SK-N-SH (cell line): ENCODE results near the gene CSNK1G3. TPM values are rescaled to one million over a fixed set of nuclear protein-coding genes. Genes with fewer than 3 reads are reported as not detected.

Source experiments
- CTCF ChIA-PET: fragments of 300-600, 350-600 bp; formaldehyde crosslinking; extraction: SDS; loops from one replicate; lab custom pipeline; 2021; lab: Yijun Ruan, JAX
- POLR2A ChIA-PET: fragments of 350-600 bp; sonication (Branson Sonifier 250); formaldehyde crosslinking; extraction: SDS; loops from one replicate; lab custom pipeline; 2020; ENCODE audit warnings: antibody characterized with exemption, inconsistent platforms; lab: Yijun Ruan, JAX
- DNase-seq: peaks from one replicate; pipeline ENCODE4 v3.0.0; 2012
- H2AFZ ChIP-seq: fragments of 200-600 bp; sonication (generic); 2 replicates; pipeline ENCODE4 v1.8.1; 2016; ENCODE audit warnings: antibody characterized with exemption, mild to moderate bottlenecking, low read depth
- H3F3A ChIP-seq: fragments of 200-600 bp; sonication (generic); replicated peaks from 2 replicates; pipeline ENCODE3; 2016; ENCODE audit warnings: antibody characterized with exemption, mild to moderate bottlenecking; ENCODE audit not compliant: insufficient read depth
- H3K27ac ChIP-seq, 2 experiments: fragments of 200-500 bp in 1 of 2; fragments of 200-600 bp in 1 of 2; sonication (Bioruptor generic) in 1 of 2; sonication (generic), shearing (Covaris generic) in 1 of 2; 2 replicates each; pipeline versions ENCODE4 v1.5.1 to v1.6.1; 2014 to 2016; ENCODE audit warnings: low read depth in 2 of 2, inconsistent platforms in 1 of 2, low read length in 1 of 2, mild to moderate bottlenecking in 1 of 2, mixed read lengths in 1 of 2
- H3K27me3 ChIP-seq: fragments of 200-600 bp; sonication (generic), shearing (Covaris generic); 2 replicates; pipeline ENCODE4 v1.6.1; 2016; ENCODE audit warnings: mixed run types; ENCODE audit not compliant: insufficient read depth
- H3K36me3 ChIP-seq, 2 experiments: fragments of 200-500 bp in 1 of 2; fragments of 200-600 bp in 1 of 2; sonication (Bioruptor generic) in 1 of 2; sonication (generic) in 1 of 2; replicated peaks in 1 of 2; 2 replicates each; pipeline versions ENCODE3 to v1.5.1; 2014 to 2016; ENCODE audit warnings: low read length in 1 of 2, mild to moderate bottlenecking in 1 of 2; ENCODE audit not compliant: insufficient read depth in 2 of 2, control insufficient read depth in 1 of 2
- H3K4me1 ChIP-seq, 2 experiments: fragments of 200-500 bp in 1 of 2; fragments of 200-600 bp in 1 of 2; sonication (Bioruptor generic) in 1 of 2; sonication (generic), shearing (Covaris generic) in 1 of 2; 2 replicates each; pipeline versions ENCODE4 v1.5.1 to v1.6.1; 2014 to 2016; ENCODE audit warnings: low read depth in 1 of 2, low read length in 1 of 2, mixed run types in 1 of 2; ENCODE audit not compliant: insufficient read depth in 2 of 2, control insufficient read depth in 1 of 2
- H3K4me2 ChIP-seq: fragments of 200-600 bp; sonication (generic), shearing (Covaris generic); 2 replicates; pipeline ENCODE4 v1.6.1; 2017; ENCODE audit warnings: mixed run types
- H3K4me3 ChIP-seq, 2 experiments: fragments of 200-500 bp in 1 of 2; fragments of 200-600 bp in 1 of 2; sonication (Bioruptor generic) in 1 of 2; sonication (generic), shearing (Covaris generic) in 1 of 2; 2 replicates each; pipeline versions ENCODE4 v1.5.1 to v1.8.1; 2014 to 2016; ENCODE audit warnings: low read depth in 2 of 2, inconsistent platforms in 1 of 2, low read length in 1 of 2, mild to moderate bottlenecking in 1 of 2, mixed read lengths in 1 of 2, moderate library complexity in 1 of 2
- H3K79me2 ChIP-seq: fragments of 200-600 bp; sonication (generic); 2 replicates; pipeline ENCODE4 v1.8.1; 2017; ENCODE audit warnings: mild to moderate bottlenecking; ENCODE audit not compliant: insufficient read depth
- H3K9ac ChIP-seq: fragments of 200-600 bp; sonication (generic); 2 replicates; pipeline ENCODE4 v1.6.1; 2017; ENCODE audit warnings: mixed run types
- H3K9me2 ChIP-seq: fragments of 200-600 bp; sonication (generic); 2 replicates; pipeline ENCODE4 v1.6.1; 2017; ENCODE audit warnings: mixed run types
- H3K9me3 ChIP-seq: fragments of 200-600 bp; sonication (generic); 2 replicates; pipeline ENCODE4 v1.6.1; 2017; ENCODE audit warnings: mixed run types, mild to moderate bottlenecking, moderate library complexity
- H4K20me1 ChIP-seq: fragments of 200-600 bp; sonication (generic); 2 replicates; pipeline ENCODE4 v1.6.1; 2017; ENCODE audit warnings: mild to moderate bottlenecking, mixed run types; ENCODE audit not compliant: insufficient read depth
- ELF1 ChIP-seq: IDR thresholded peaks from 2 replicates; pipeline ENCODE4 v1.4.0; 2012
- EP300 ChIP-seq, 2 experiments: IDR thresholded peaks; 2 replicates each; pipeline versions ENCODE4 v1.4.0 to v1.6.1; 2012; ENCODE audit warnings: borderline replicate concordance in 1 of 2, low read depth in 1 of 2, low read length in 1 of 2
- FOSL2 ChIP-seq: IDR thresholded peaks from 2 replicates; pipeline ENCODE4 v1.4.0; 2012; ENCODE audit warnings: low read depth, mild to moderate bottlenecking, moderate library complexity, borderline replicate concordance
- FOXJ3 ChIP-seq: sonication (generic); formaldehyde crosslinking; IDR thresholded peaks from 2 replicates; pipeline ENCODE4 v1.5.1; 2020; ENCODE audit warnings: mild to moderate bottlenecking, missing genetic modification reagents
- GATA2 ChIP-seq: sonication (generic); formaldehyde crosslinking; IDR thresholded peaks from 2 replicates; pipeline ENCODE4 v1.5.0; 2020; ENCODE audit warnings: mild to moderate bottlenecking, missing genetic modification reagents
- IRF3 ChIP-seq: fragments of 150-350 bp; IDR thresholded peaks from 2 replicates; pipeline ENCODE4 v1.6.1; 2016; ENCODE audit warnings: mild to moderate bottlenecking, low read depth, low read length
- JUND ChIP-seq: IDR thresholded peaks from 2 replicates; pipeline ENCODE4 v1.4.0; 2012
- MXI1 ChIP-seq: IDR thresholded peaks from 2 replicates; pipeline ENCODE4 v1.6.1; 2012; ENCODE audit warnings: mild to moderate bottlenecking, low read depth, low read length, improper control_type of control experiment
- NFIC ChIP-seq: IDR thresholded peaks from 2 replicates; pipeline ENCODE4 v1.4.0; 2012; ENCODE audit warnings: borderline replicate concordance
- PBX3 ChIP-seq: IDR thresholded peaks from 2 replicates; pipeline ENCODE4; 2012
- RAD21 ChIP-seq: IDR thresholded peaks from 2 replicates; pipeline ENCODE4 v1.6.1; 2012; ENCODE audit warnings: mild to moderate bottlenecking, low read length
- RCOR1 ChIP-seq: fragments of 150-350 bp; IDR thresholded peaks from 2 replicates; pipeline ENCODE4 v1.6.1; 2017; ENCODE audit warnings: antibody characterized with exemption, low read length
- REST ChIP-seq: IDR thresholded peaks from 2 replicates; pipeline ENCODE4 v1.6.1; 2012; ENCODE audit warnings: mild to moderate bottlenecking, low read depth, low read length, moderate library complexity
- RFX5 ChIP-seq: IDR thresholded peaks from 2 replicates; pipeline ENCODE4 v1.6.1; 2012; ENCODE audit warnings: mild to moderate bottlenecking, improper control_type of control experiment, low read length
- RXRA ChIP-seq: IDR thresholded peaks from 2 replicates; pipeline ENCODE4 v1.4.0; 2012; ENCODE audit warnings: low read depth, mild to moderate bottlenecking, borderline replicate concordance
- TAF1 ChIP-seq: IDR thresholded peaks from 2 replicates; pipeline ENCODE4 v1.6.1; 2012; ENCODE audit warnings: low read depth, mild to moderate bottlenecking, low read length, moderate library complexity, borderline replicate concordance
- TEAD4 ChIP-seq: IDR thresholded peaks from 2 replicates; pipeline ENCODE4 v1.4.0; 2012; ENCODE audit warnings: mild to moderate bottlenecking, borderline replicate concordance; ENCODE audit not compliant: insufficient read depth
- USF2 ChIP-seq: fragments of 150-350 bp; IDR thresholded peaks from 2 replicates; pipeline ENCODE4 v1.6.1; 2017; ENCODE audit warnings: antibody characterized with exemption, low read length, low read depth, borderline replicate concordance
- YY1 ChIP-seq: IDR thresholded peaks from 2 replicates; pipeline ENCODE4 v1.4.0; 2012; ENCODE audit warnings: low read depth, mild to moderate bottlenecking
- WGBS: methylation state at CpG from one replicate; pipeline ENCODE4 v1.1.6; 2017; ENCODE audit warnings: low lambda C conversion rate; 5-methylcytosine and 5-hydroxymethylcytosine counted together
- polyA plus RNA-seq, 3 experiments: library from polyadenylated mRNA; depleted of rRNA; stranded (reverse); fragments of >200 nt; gene quantifications; 2 replicates each; pipeline ENCODE4 v1.2.3, GENCODE V29; 2012

CSNK1G3 gene
- polyA plus RNA-seq, 1 of the 3 experiments (the other 2 are of a cell fraction), result 13.1 TPM

GRCh38 chr5:123561230-123561629 is 49.3 kb downstream of the CSNK1G3 start:
- CTCF ChIA-PET, result interaction anchor here (0.7 kb wide), 1 partner anchor 12 kb away, joined by 3 read pairs; no protein-coding TSS in a partner anchor
- H3K27me3 ChIP-seq, result no peaks in the 10 kb centered on the region
- DNase-seq, result no peak
- H3K9me2 ChIP-seq, result no peaks in the 10 kb centered on the region
- H3F3A ChIP-seq, result no peaks in the 10 kb centered on the region
- no peak overlapping the region for H3K9ac ChIP-seq
- no peaks in the 10 kb centered on the region for H3K4me1 ChIP-seq
- POLR2A ChIA-PET, result no interaction called here
- H3K4me2 ChIP-seq, result no peak overlapping the region
- 96% methylated on average over 1 of the region's 1 CpG for WGBS
- peaks cover 17% of the 10 kb centered on the region; the same call in 1 of the 2 replicates for H3K79me2 ChIP-seq
- peaks cover 24 to 39% of the 10 kb centered on the region in 2 experiments for H3K36me3 ChIP-seq
- H4K20me1 ChIP-seq, result no peaks in the 10 kb centered on the region
- TF ChIP-seq RFX5 (no peak), NFIC (no peak), TAF1 (no peak), JUND (no peak), MXI1 (no peak), GATA2 (CRISPR knock-in tag) (no peak)
- TF ChIP-seq, all 33 proteins: peak for 0
- Histone ChIP-seq H2AFZ (no peak overlapping the region), H3K27ac (no peak overlapping the region), H3K9me3 (no peaks in the 10 kb centered on the region), H3K4me3 (no peak overlapping the region)

GRCh38 chr5:123571927-123572326 is 60.0 kb downstream of the CSNK1G3 start:
- Histone ChIP-seq H3K9me3 (no peaks in the 10 kb centered on the region), H3K27me3 (no peaks in the 10 kb centered on the region), H3K36me3 (peaks cover 16 to 21% of the 10 kb centered on the region in 2 experiments), H3K4me3 (no peak overlapping the region), H4K20me1 (no peaks in the 10 kb centered on the region), H3K9me2 (no peaks in the 10 kb centered on the region), H3K79me2 (peaks cover 40% of the 10 kb centered on the region; the same call in 1 of the 2 replicates), H3K9ac (no peak overlapping the region), H3K4me1 (no peaks in the 10 kb centered on the region), H3K27ac (no peak overlapping the region), H3F3A (no peaks in the 10 kb centered on the region), H2AFZ (no peak overlapping the region), H3K4me2 (no peak overlapping the region)
- no peak for TF ChIP-seq FOXJ3 (CRISPR knock-in tag)
- no peak for TF ChIP-seq IRF3
- TF ChIP-seq ELF1, result no peak
- no peak for TF ChIP-seq EP300 (IDR thresholded peaks at IDR 0.05; ENCODE audit: borderline replicate concordance in 1 of 2, low read depth in 1 of 2, low read length in 1 of 2)
- TF ChIP-seq NFIC, result no peak
- TF ChIP-seq YY1, result no peak
- no peak for TF ChIP-seq TEAD4
- no peak for TF ChIP-seq FOSL2
- no peak for TF ChIP-seq USF2
- no peak for TF ChIP-seq RFX5
- TF ChIP-seq RCOR1, result no peak
- TF ChIP-seq RXRA, result no peak
- TF ChIP-seq JUND, result no peak
- no peak for TF ChIP-seq PBX3
- no peak for TF ChIP-seq GATA2 (CRISPR knock-in tag)
- TF ChIP-seq RAD21, result no peak
- TF ChIP-seq REST, result no peak
- POLR2A ChIA-PET, result no interaction called here
- no peak for DNase-seq
- CTCF ChIA-PET, result no interaction called here
